Glutamatergic neuron (in vitro differentiated cells): ENCODE measurements around the gene POLDIP2. TPM values are rescaled to one million over a fixed set of nuclear protein-coding genes. Genes with fewer than 3 reads are reported as not detected.
A peak's percentile ranks its signal among the peaks of the same experiment; 100 is the strongest.

Experiments
- DNase-seq: peaks from one replicate; pipeline ENCODE4 v3.0.0; 2022
- H3K27ac Mint-ChIP-seq: one replicate; pipeline ENCODE4 v1.8.0; 2020; ENCODE audit warnings: mild to moderate bottlenecking, mixed read lengths, inconsistent platforms; ENCODE audit not compliant: unreplicated experiment
- H3K27me3 Mint-ChIP-seq: one replicate; pipeline ENCODE4 v1.8.0; 2020; ENCODE audit warnings: mild to moderate bottlenecking, moderate library complexity, mixed read lengths, inconsistent platforms; ENCODE audit not compliant: unreplicated experiment
- H3K36me3 Mint-ChIP-seq: one replicate; pipeline ENCODE4 v1.8.0; 2020; ENCODE audit warnings: mild to moderate bottlenecking, mixed read lengths, inconsistent platforms; ENCODE audit not compliant: unreplicated experiment
- H3K4me1 Mint-ChIP-seq: one replicate; pipeline ENCODE4 v1.8.0; 2020; ENCODE audit warnings: mild to moderate bottlenecking, low read depth, mixed read lengths, inconsistent platforms; ENCODE audit not compliant: unreplicated experiment
- H3K4me3 Mint-ChIP-seq: one replicate; pipeline ENCODE4 v1.8.0; 2020; ENCODE audit warnings: mild to moderate bottlenecking, mixed read lengths, inconsistent platforms; ENCODE audit not compliant: unreplicated experiment
- H3K9me3 Mint-ChIP-seq: one replicate; pipeline ENCODE4 v1.8.0; 2020; ENCODE audit warnings: mild to moderate bottlenecking, moderate library complexity, mixed read lengths, inconsistent platforms; ENCODE audit not compliant: unreplicated experiment
- total RNA-seq: library from RNA; stranded (reverse); fragmentation: NEBNext Ultra II Directional; extraction: Animal tissue kit (Norgen Biotek cat#: 25700); gene quantifications from one replicate; pipeline ENCODE4 v1.2.1, GENCODE V29; 2021; ENCODE audit not compliant: unreplicated experiment
- TF ChIP-seq, protein P1 (sequence below): fragments of 200-600 bp; sonication (generic); IDR thresholded peaks from one replicate; pipeline ENCODE4 v1.5.0; 2021; ENCODE audit not compliant: partially characterized antibody, unreplicated experiment

POLDIP2 gene
- total RNA-seq, 1 donor from 2014 or later: 73.5 TPM

DNA sequence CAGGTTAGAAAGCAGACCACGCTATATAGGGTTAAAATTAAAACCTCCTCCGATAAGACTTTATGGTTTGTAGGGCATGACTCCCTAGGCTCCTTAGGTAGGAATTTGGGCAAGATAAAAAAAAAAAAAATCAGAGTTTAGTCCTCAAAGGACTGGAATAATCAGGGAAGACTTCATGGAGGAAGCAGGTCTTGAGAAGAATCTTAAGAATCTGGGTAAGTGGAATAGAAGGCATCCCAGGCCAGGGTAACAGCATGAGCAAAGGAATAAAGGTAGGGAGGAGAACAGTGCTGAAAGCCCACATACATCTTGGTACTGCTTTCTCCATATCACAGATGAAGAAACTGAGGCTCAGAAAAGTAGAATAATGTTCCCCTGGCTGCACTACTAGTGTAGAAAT lies 33.2 kb upstream of the POLDIP2 start:
- TF ChIP-seq, protein P1, sequence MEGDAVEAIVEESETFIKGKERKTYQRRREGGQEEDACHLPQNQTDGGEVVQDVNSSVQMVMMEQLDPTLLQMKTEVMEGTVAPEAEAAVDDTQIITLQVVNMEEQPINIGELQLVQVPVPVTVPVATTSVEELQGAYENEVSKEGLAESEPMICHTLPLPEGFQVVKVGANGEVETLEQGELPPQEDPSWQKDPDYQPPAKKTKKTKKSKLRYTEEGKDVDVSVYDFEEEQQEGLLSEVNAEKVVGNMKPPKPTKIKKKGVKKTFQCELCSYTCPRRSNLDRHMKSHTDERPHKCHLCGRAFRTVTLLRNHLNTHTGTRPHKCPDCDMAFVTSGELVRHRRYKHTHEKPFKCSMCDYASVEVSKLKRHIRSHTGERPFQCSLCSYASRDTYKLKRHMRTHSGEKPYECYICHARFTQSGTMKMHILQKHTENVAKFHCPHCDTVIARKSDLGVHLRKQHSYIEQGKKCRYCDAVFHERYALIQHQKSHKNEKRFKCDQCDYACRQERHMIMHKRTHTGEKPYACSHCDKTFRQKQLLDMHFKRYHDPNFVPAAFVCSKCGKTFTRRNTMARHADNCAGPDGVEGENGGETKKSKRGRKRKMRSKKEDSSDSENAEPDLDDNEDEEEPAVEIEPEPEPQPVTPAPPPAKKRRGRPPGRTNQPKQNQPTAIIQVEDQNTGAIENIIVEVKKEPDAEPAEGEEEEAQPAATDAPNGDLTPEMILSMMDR: no peak
- Mint-ChIP-seq H3K27ac (no peak overlapping the region), H3K4me3 (peak overlapping the region; percentile 38), H3K4me1 (no peaks in the 10 kb centered on the region), H3K36me3 (peaks cover 27% of the 10 kb centered on the region), H3K27me3 (no peaks in the 10 kb centered on the region), H3K9me3 (no peaks in the 10 kb centered on the region)
- no peak for DNase-seq

DNA sequence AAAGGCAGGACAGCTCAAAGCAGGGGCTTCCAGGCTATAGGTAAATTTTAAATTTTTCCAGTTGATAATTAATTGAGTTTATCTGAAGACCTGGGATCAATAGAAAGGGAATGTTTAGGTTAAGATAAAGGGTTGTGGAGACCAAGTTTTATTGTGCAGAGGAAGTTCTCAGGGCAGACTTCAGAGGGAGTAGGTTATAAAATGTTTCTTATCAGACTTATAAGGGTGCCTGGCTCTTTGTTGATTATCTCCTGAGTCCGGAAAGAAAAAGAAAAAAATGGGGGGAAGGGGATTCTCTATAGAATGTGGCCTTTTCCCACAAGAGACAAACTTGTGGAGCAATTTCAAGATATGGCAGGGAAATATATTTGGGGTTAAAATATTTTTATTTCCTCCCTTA lies 32.8 kb upstream of the POLDIP2 start:
- Mint-ChIP-seq H3K4me3 (no peak overlapping the region), H3K36me3 (peaks cover 27% of the 10 kb centered on the region), H3K9me3 (no peaks in the 10 kb centered on the region), H3K4me1 (no peaks in the 10 kb centered on the region), H3K27me3 (peaks cover 3% of the 10 kb centered on the region), H3K27ac (no peak overlapping the region)
- no peak for DNase-seq
- TF ChIP-seq, protein P1: no peak

DNA sequence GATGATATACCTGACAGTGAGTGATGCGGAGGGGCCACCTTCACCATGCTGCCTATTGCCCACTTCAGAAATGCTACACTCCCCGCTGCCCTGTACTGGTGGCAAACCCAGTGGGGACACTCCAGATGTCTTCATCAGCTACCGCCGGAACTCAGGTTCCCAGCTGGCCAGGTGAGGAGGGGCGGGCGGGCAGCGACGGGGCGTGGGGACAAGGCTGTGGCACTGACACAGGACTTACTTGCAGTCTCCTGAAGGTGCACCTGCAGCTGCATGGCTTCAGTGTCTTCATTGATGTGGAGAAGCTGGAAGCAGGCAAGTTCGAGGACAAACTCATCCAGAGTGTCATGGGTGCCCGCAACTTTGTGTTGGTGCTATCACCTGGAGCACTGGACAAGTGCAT lies 30.8 kb upstream of the POLDIP2 start:
- no peak for DNase-seq
- TF ChIP-seq, protein P1: no peak
- no peak overlapping the region for H3K27ac Mint-ChIP-seq
- H3K36me3 Mint-ChIP-seq: peaks cover 28% of the 10 kb centered on the region
- peaks cover 3% of the 10 kb centered on the region for H3K9me3 Mint-ChIP-seq
- H3K4me3 Mint-ChIP-seq: no peak overlapping the region
- H3K4me1 Mint-ChIP-seq: peaks cover 5% of the 10 kb centered on the region
- peaks cover 14% of the 10 kb centered on the region for H3K27me3 Mint-ChIP-seq

DNA sequence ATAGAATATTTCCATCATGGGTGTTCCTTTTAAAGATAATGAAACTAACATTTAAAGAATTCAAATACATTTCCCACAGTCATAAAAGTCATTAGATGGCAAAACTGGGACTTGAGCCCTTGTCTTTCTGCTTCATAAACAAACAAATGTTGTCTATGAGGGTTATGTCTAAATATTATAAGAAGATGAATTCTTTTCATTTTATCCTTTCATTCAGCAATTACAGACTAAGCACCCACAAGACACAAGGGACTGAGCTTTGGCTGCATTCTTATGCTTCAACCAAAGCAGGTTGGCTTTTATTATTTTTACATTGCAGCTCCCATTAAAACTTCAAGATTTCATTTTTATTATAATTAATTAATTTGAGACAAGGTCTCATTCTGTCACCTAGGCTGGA lies 29.1 kb upstream of the POLDIP2 start:
- Mint-ChIP-seq H3K27ac (no peak overlapping the region), H3K9me3 (peaks cover 9% of the 10 kb centered on the region), H3K4me3 (no peak overlapping the region), H3K27me3 (peaks cover 19% of the 10 kb centered on the region), H3K4me1 (peaks cover 7% of the 10 kb centered on the region), H3K36me3 (peaks cover 32% of the 10 kb centered on the region)
- TF ChIP-seq, protein P1: no peak
- DNase-seq: no peak

DNA sequence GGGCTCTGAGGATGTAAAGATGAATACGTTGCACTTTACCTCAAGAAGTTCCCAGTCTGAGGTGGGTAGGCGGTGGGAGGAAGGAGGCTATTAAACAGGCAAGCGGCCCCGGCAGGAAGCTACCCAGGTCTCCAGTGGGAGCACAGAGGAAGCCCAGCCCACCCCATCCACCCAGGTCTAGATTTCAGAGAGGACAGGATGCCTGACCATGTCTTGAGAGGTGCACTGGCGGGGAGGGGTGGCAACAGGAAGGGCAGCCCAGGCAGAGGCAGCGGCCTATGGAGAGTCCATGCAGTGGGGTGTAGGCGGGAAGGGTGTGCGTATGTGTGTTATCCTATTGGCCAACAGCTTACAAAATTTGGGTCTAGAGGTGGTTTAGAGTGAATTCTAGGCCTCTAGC lies 28.1 kb upstream of the POLDIP2 start:
- H3K27me3 Mint-ChIP-seq: peaks cover 21% of the 10 kb centered on the region
- H3K9me3 Mint-ChIP-seq: peaks cover 9% of the 10 kb centered on the region
- H3K27ac Mint-ChIP-seq: no peak overlapping the region
- H3K4me1 Mint-ChIP-seq: peaks cover 13% of the 10 kb centered on the region
- DNase-seq: no peak
- H3K36me3 Mint-ChIP-seq: peaks cover 30% of the 10 kb centered on the region
- no peak overlapping the region for H3K4me3 Mint-ChIP-seq
- TF ChIP-seq, protein P1: no peak
